Lung (tissue), 12 donors: Measurements from ENCODE around the gene MDFI. TPM values are rescaled to one million over a fixed set of nuclear protein-coding genes. Genes with fewer than 3 reads are reported as not detected.

ENCODE experiments used
- ATAC-seq: fragments of 200-7000 bp; cut with Tn5 transposase; one replicate; pipeline ENCODE4 v1.9.1; 2020; ENCODE audit warnings: moderate number of reproducible peaks; ENCODE audit not compliant: insufficient read depth, low FRiP score
- DNase-seq, 3 donors: peaks; one replicate each; pipeline ENCODE4 v3.0.0-alpha.2; 2013 to 2017
- H3K27ac ChIP-seq, 2 donors: one replicate each; pipeline ENCODE4 v1.5.1; 2013; ENCODE audit warnings: mild to moderate bottlenecking in 2 of 2, moderate library complexity in 2 of 2, control low read depth in 1 of 2, inconsistent platforms in 1 of 2, low read depth in 1 of 2, low read length in 1 of 2
- H3K27me3 ChIP-seq, 3 donors: one replicate each; pipeline ENCODE4 v1.5.1; 2013; ENCODE audit warnings: low read length in 2 of 3; ENCODE audit not compliant: control insufficient read depth in 3 of 3, insufficient read depth in 3 of 3
- H3K36me3 ChIP-seq, 4 donors: one replicate each; pipeline ENCODE4 v1.5.1; 2013; ENCODE audit warnings: low read length in 4 of 4, mild to moderate bottlenecking in 1 of 4, moderate library complexity in 1 of 4; ENCODE audit not compliant: control insufficient read depth in 4 of 4, insufficient read depth in 4 of 4
- H3K4me1 ChIP-seq, 5 donors: one replicate each; pipeline ENCODE4 v1.5.1; 2013; ENCODE audit warnings: low read length in 5 of 5, mild to moderate bottlenecking in 2 of 5, moderate library complexity in 1 of 5; ENCODE audit not compliant: control insufficient read depth in 5 of 5, insufficient read depth in 5 of 5
- H3K4me3 ChIP-seq: one replicate; pipeline ENCODE4 v1.5.1; 2013; ENCODE audit warnings: mild to moderate bottlenecking, control low read depth, moderate library complexity
- H3K9ac ChIP-seq, 2 donors: one replicate each; pipeline ENCODE4 v1.5.1; 2013; ENCODE audit warnings: low read length in 2 of 2, control low read depth in 1 of 2; ENCODE audit not compliant: insufficient read depth in 1 of 2
- H3K9me3 ChIP-seq, 4 donors: one replicate each; pipeline ENCODE4 v1.5.1; 2013; ENCODE audit warnings: low read length in 3 of 4, mild to moderate bottlenecking in 1 of 4, moderate library complexity in 1 of 4; ENCODE audit not compliant: control insufficient read depth in 4 of 4, insufficient read depth in 3 of 4
- CTCF ChIP-seq: IDR thresholded peaks from 2 replicates; pipeline ENCODE4 v1.5.1; 2012; ENCODE audit warnings: mild to moderate bottlenecking; ENCODE audit errors: control extremely low read depth, extremely low read depth
- WGBS, 2 donors: extraction: QIAGEN DNeasy Blood & Tissue Kit; methylation state at CpG; one replicate each; pipeline ENCODE4 v1.1.7; 2013; 5-methylcytosine and 5-hydroxymethylcytosine counted together
- polyA plus RNA-seq, 2 donors: library from polyadenylated mRNA; stranded (reverse); fragments of 200-250 nt; gene quantifications; one replicate each; pipeline ENCODE4 v1.2.1, GENCODE V29; 2013
- total RNA-seq, 2 donors: library from RNA; depleted of rRNA in 1 of 2; stranded (reverse); fragments of >200 nt in 1 of 2; gene quantifications; one replicate each; pipeline ENCODE4 v1.2.1, GENCODE V29; 2014 to 2021
- donor health status: control.
- donor health status: control.
- donor health status: Bipolar disorder and iron deficiency.
- donor health status: healthy.
- donor health status: DM: yes; HTN: yes; CAD: no.

MDFI gene
- total and polyA plus RNA-seq, 4 donors: 16.4 to 36.4 (median 21.9) TPM

GRCh38 chr6:41593406-41593805 is 44.9 kb upstream of the MDFI start:
- no peaks in the 10 kb centered on the region for H3K9me3 ChIP-seq
- H3K9ac ChIP-seq: no peak overlapping the region
- DNase-seq: no peak
- no peak for TF ChIP-seq CTCF
- no peak overlapping the region for H3K27ac ChIP-seq
- H3K27me3 ChIP-seq: no peaks in the 10 kb centered on the region
- H3K36me3 ChIP-seq: peaks cover 0 to 54% (median 13%) of the 10 kb centered on the region in 4 donors
- no peak overlapping the region for H3K4me3 ChIP-seq
- no peaks in the 10 kb centered on the region for H3K4me1 ChIP-seq
- 92 to 94% methylated on average over 24 of the region's 24 CpGs for WGBS, 2 donors
- no peak for ATAC-seq

- TF ChIP-seq CTCF: no peak
- Histone ChIP-seq H3K4me1 (no peaks in the 10 kb centered on the region), H3K36me3 (peaks cover 0 to 54% (median 13%) of the 10 kb centered on the region in 4 donors), H3K27ac (no peak overlapping the region), H3K27me3 (no peaks in the 10 kb centered on the region), H3K9me3 (no peaks in the 10 kb centered on the region), H3K9ac (no peak overlapping the region), H3K4me3 (no peak overlapping the region)
- 92 to 95% methylated on average over 11 of the region's 11 CpGs for WGBS, 2 donors
- DNase-seq (no peak), ATAC-seq (no peak)
These were observed 44.4 kb upstream of the MDFI start for GRCh38 chr6:41593839-41594238.

- no peaks in the 10 kb centered on the region for H3K27me3 ChIP-seq
- H3K27ac ChIP-seq: no peak overlapping the region
- peaks cover 0 to 55% (median 11%) of the 10 kb centered on the region in 4 donors for H3K36me3 ChIP-seq
- 93 to 94% methylated on average over 5 of the region's 5 CpGs for whole genome bisulfite sequencing, 2 donors
- H3K4me1 ChIP-seq: peaks cover 0 to 1% (median 0%) of the 10 kb centered on the region in 5 donors
- no peak overlapping the region for H3K9ac ChIP-seq
- no peaks in the 10 kb centered on the region for H3K9me3 ChIP-seq
- DNase-seq (no peak), ATAC-seq (no peak)
- no peak overlapping the region for H3K4me3 ChIP-seq
- no peak for TF ChIP-seq CTCF
These were observed 43.9 kb upstream of the MDFI start for GRCh38 chr6:41594326-41594725.

GRCh38 chr6:41594766-41595165 is 43.5 kb upstream of the MDFI start:
- DNase-seq: no peak
- Histone ChIP-seq H3K36me3 (peaks cover 0 to 54% (median 11%) of the 10 kb centered on the region in 4 donors), H3K4me3 (no peak overlapping the region), H3K9me3 (no peaks in the 10 kb centered on the region), H3K9ac (no peak overlapping the region), H3K4me1 (peaks cover 0 to 6% (median 0%) of the 10 kb centered on the region in 5 donors), H3K27ac (no peak overlapping the region), H3K27me3 (no peaks in the 10 kb centered on the region)
- no peak for TF ChIP-seq CTCF
- WGBS, 2 donors: 90 to 96% methylated on average over 15 of the region's 15 CpGs
- no peak for ATAC-seq
